ENCODE results near the gene CDC42BPB. TPM values are rescaled to one million over a fixed set of nuclear protein-coding genes. Genes with fewer than 3 reads are reported as not detected.

Gene CDC42BPB
- total RNA-seq, 3 donors from 2014 or later (not counting 1 experiment from before 2014, with no cell fraction given) = 0.86 to 2.3 (median 2.0) TPM

DNA sequence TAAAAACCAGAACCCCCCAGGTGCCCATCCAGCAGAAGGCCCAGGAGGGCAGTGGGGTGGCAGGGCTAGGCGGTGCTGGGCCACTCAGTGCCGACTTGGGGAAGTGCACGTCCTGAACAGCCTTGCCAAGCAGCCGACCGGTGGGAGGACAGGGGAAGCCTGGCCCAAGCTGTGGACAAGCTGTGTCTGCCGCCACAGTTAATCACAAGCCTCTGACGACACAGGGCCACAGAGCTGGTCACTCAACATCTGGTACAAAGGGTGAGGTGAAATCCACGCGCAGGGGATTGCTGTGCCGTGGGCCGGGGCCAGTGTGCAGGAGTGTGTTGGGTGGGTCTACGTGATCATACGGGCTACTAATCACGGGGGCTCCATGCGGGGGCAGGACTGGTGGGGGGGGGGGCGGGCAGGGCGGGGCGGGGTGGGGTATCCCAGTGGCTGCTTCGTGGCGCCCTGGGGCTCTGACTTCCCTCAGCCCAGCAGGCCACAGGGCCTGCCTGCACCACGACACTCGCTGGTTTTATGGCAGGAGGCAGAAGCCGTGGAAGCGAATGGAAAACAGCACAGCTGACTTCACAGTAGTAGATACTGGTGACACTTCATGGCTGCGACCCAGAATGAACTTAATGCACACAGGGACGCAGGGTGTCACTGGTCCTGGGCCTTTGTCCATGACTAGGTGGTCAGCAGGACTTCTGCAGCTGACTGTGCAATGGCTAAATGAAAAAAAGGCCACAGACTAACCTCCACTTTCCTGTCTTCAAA, 124.7 kb downstream of the CDC42BPB start:
- intact Hi-C loops (cut with micrococcal nuclease) = no loop called here
- no peaks in the 10 kb centered on the region for H3K9me3 Mint-ChIP-seq
- no peaks in the 10 kb centered on the region for H3K36me3 Mint-ChIP-seq
- Histone ChIP-seq H3K9me3 (ENCODE audit: control insufficient read depth, insufficient read depth, low read length) (no peaks in the 10 kb centered on the region), H3K27ac (ENCODE audit: low read length) (no peak overlapping the region), H3K27me3 (ENCODE audit: control insufficient read depth, insufficient read depth, low read length) (peaks cover 22% of the 10 kb centered on the region), H3K4me1 (ENCODE audit: control insufficient read depth, insufficient read depth, low read length) (peaks cover 28% of the 10 kb centered on the region), H3K4me3 (ENCODE audit: low read length) (no peak overlapping the region), H3K36me3 (ENCODE audit: control insufficient read depth, insufficient read depth, low read length) (no peaks in the 10 kb centered on the region)
- no peak for TF ChIP-seq CTCF (IDR thresholded peaks at IDR 0.05)
- peaks cover 0 to 4% of the 10 kb centered on the region in 2 donors for H3K4me1 Mint-ChIP-seq
- 96% methylated on average over 17 of the region's 26 CpGs for WGBS (ENCODE audit: insufficient coverage)
- ATAC-seq (no peak), DNase-seq (no peak)
- no peak overlapping the region for H3K27ac Mint-ChIP-seq
- peaks cover 0 to 6% of the 10 kb centered on the region in 2 donors for H3K27me3 Mint-ChIP-seq (ENCODE audit: low read depth in 2 of 2)
- H3K4me3 Mint-ChIP-seq = no peak overlapping the region

GRCh38 chr14:102931580-102932285, 125.6 kb downstream of the CDC42BPB start:
- intact Hi-C loops (cut with micrococcal nuclease) = no loop called here
- peaks cover 0 to 6% of the 10 kb centered on the region in 2 donors for H3K27me3 Mint-ChIP-seq (ENCODE audit: low read depth in 2 of 2)
- peaks cover 0 to 4% of the 10 kb centered on the region in 2 donors for H3K4me1 Mint-ChIP-seq
- no peak overlapping the region for H3K27ac ChIP-seq (ENCODE audit: low read length)
- no peak overlapping the region for H3K27ac Mint-ChIP-seq
- WGBS (ENCODE audit: insufficient coverage) = 88% methylated on average over 11 of the region's 12 CpGs
- H3K36me3 Mint-ChIP-seq = no peaks in the 10 kb centered on the region
- H3K4me3 Mint-ChIP-seq = no peak overlapping the region
- ATAC-seq (no peak), DNase-seq (no peak)
- no peak for TF ChIP-seq CTCF (IDR thresholded peaks at IDR 0.05)
- H3K4me3 ChIP-seq (ENCODE audit: low read length) = no peak overlapping the region
- no peaks in the 10 kb centered on the region for H3K9me3 ChIP-seq (ENCODE audit: control insufficient read depth, insufficient read depth, low read length)
- H3K4me1 ChIP-seq (ENCODE audit: control insufficient read depth, insufficient read depth, low read length) = peaks cover 31% of the 10 kb centered on the region
- H3K36me3 ChIP-seq (ENCODE audit: control insufficient read depth, insufficient read depth, low read length) = no peaks in the 10 kb centered on the region
- H3K9me3 Mint-ChIP-seq = no peaks in the 10 kb centered on the region
- H3K27me3 ChIP-seq (ENCODE audit: control insufficient read depth, insufficient read depth, low read length) = peaks cover 24% of the 10 kb centered on the region

GRCh38 chr14:102930753-102931579, 126.4 kb downstream of the CDC42BPB start:
- Mint-ChIP-seq H3K9me3 (no peaks in the 10 kb centered on the region), H3K27me3 (ENCODE audit: low read depth in 2 of 2) (peaks cover 7 to 9% of the 10 kb centered on the region in 2 donors), H3K27ac (no peak overlapping the region), H3K4me1 (peaks cover 0 to 4% of the 10 kb centered on the region in 2 donors), H3K36me3 (no peaks in the 10 kb centered on the region), H3K4me3 (no peak overlapping the region)
- intact Hi-C loops (cut with micrococcal nuclease) = no loop called here
- Histone ChIP-seq H3K4me3 (ENCODE audit: low read length) (no peak overlapping the region), H3K27ac (ENCODE audit: low read length) (no peak overlapping the region), H3K36me3 (ENCODE audit: control insufficient read depth, insufficient read depth, low read length) (no peaks in the 10 kb centered on the region), H3K9me3 (ENCODE audit: control insufficient read depth, insufficient read depth, low read length) (no peaks in the 10 kb centered on the region), H3K4me1 (ENCODE audit: control insufficient read depth, insufficient read depth, low read length) (peaks cover 31% of the 10 kb centered on the region), H3K27me3 (ENCODE audit: control insufficient read depth, insufficient read depth, low read length) (peaks cover 24% of the 10 kb centered on the region)
- ATAC-seq (no peak), DNase-seq (no peak)
- WGBS (ENCODE audit: insufficient coverage) = 81% methylated on average over 34 of the region's 34 CpGs
- TF ChIP-seq CTCF (IDR thresholded peaks at IDR 0.05) = no peak
